Fibroblast of lung (primary cell): ENCODE measurements around the gene CACNG7. TPM values are rescaled to one million over a fixed set of nuclear protein-coding genes. Genes with fewer than 3 reads are reported as not detected.

Experiments used
- DNase-seq, 2 donors: peaks; one replicate each; pipeline versions ENCODE4 v3.0.0 to v3.0.0-alpha.2; 2010; ENCODE audit warnings: low read depth in 2 of 2
- H2AFZ ChIP-seq: 2 replicates; pipeline ENCODE4 v1.5.1; 2012; ENCODE audit warnings: low read length, control low read depth, inconsistent platforms
- H3K27ac ChIP-seq: 2 replicates; pipeline ENCODE4 v1.5.1; 2011; ENCODE audit warnings: low read length, control low read depth; ENCODE audit not compliant: insufficient read depth
- H3K27me3 ChIP-seq: 2 replicates; pipeline ENCODE4 v1.5.1; 2011; ENCODE audit warnings: mild to moderate bottlenecking, low read length; ENCODE audit not compliant: control insufficient read depth, insufficient read depth
- H3K36me3 ChIP-seq: 2 replicates; pipeline ENCODE4 v1.5.1; 2011; ENCODE audit warnings: low read length; ENCODE audit not compliant: control insufficient read depth, insufficient read depth
- H3K4me1 ChIP-seq: 2 replicates; pipeline ENCODE4 v1.5.1; 2011; ENCODE audit warnings: low read length; ENCODE audit not compliant: control insufficient read depth, insufficient read depth; ENCODE audit errors: extremely low read depth
- H3K4me2 ChIP-seq: 2 replicates; pipeline ENCODE4 v1.5.1; 2011; ENCODE audit warnings: low read length, control low read depth; ENCODE audit not compliant: insufficient read depth; ENCODE audit errors: extremely low read depth
- H3K4me3 ChIP-seq, 4 experiments: fragments of 200-600 bp in 1 of 4; sonication (generic) in 1 of 4; replicated peaks in 1 of 4; 2 replicates each; pipeline ENCODE4 v1.5.1; 2011 to 2016; ENCODE audit warnings: low read length in 4 of 4, low read depth in 3 of 4, mild to moderate bottlenecking in 3 of 4, control low read depth in 2 of 4, inconsistent platforms in 1 of 4, mixed read lengths in 1 of 4; ENCODE audit not compliant: insufficient read depth in 1 of 4; ENCODE audit errors: control extremely low read depth in 1 of 4
- H3K79me2 ChIP-seq: 2 replicates; pipeline ENCODE4 v1.5.1; 2012; ENCODE audit warnings: mild to moderate bottlenecking, low read length, inconsistent platforms; ENCODE audit not compliant: control insufficient read depth, insufficient read depth
- H3K9ac ChIP-seq: 2 replicates; pipeline ENCODE4 v1.5.1; 2011; ENCODE audit warnings: mild to moderate bottlenecking, low read length, control low read depth; ENCODE audit not compliant: insufficient read depth
- H3K9me3 ChIP-seq: 2 replicates; pipeline ENCODE4 v1.5.1; 2012; ENCODE audit warnings: low read depth, low read length; ENCODE audit not compliant: control insufficient read depth, insufficient read depth
- H4K20me1 ChIP-seq: 2 replicates; pipeline ENCODE4 v1.5.1; 2011; ENCODE audit warnings: low read length; ENCODE audit not compliant: control insufficient read depth, insufficient read depth; ENCODE audit errors: extremely low read depth
- EZH2 ChIP-seq: IDR thresholded peaks from 2 replicates; pipeline ENCODE4 v1.5.1; 2012; ENCODE audit warnings: low read length, control low read depth, mild to moderate bottlenecking; ENCODE audit errors: missing control alignments
- polyA plus RNA-seq, 2 donors: library from polyadenylated mRNA; depleted of rRNA in 1 of 2; stranded (reverse) in 1 of 2; unstranded in 1 of 2; fragments of >200 nt; gene quantifications; 2 replicates each; pipeline ENCODE4 v1.2.1, GENCODE V29; 2011 to 2012; ENCODE audit warnings: missing spikeins in 1 of 2
- total RNA-seq: library from RNA; depleted of rRNA; stranded (reverse); fragments of >200 nt; gene quantifications from 2 replicates; pipeline ENCODE4 v1.2.1, GENCODE V29; 2014
- TF ChIP-seq, protein P1 (sequence below), 2 donors: IDR thresholded peaks in 1 of 2; conservative IDR thresholded peaks in 1 of 2; 1 replicate in 1 of 2; 2 replicates in 1 of 2; pipeline ENCODE4 v1.5.1; 2011 to 2012; ENCODE audit warnings: low read length in 2 of 2, control low read depth in 1 of 2, inconsistent platforms in 1 of 2, low read depth in 1 of 2, mild to moderate bottlenecking in 1 of 2

CACNG7 gene
- total and polyA plus RNA-seq, 2 donors (not counting 1 experiment from before 2014, with no cell fraction given) = 0.17 to 0.68 TPM

DNA sequence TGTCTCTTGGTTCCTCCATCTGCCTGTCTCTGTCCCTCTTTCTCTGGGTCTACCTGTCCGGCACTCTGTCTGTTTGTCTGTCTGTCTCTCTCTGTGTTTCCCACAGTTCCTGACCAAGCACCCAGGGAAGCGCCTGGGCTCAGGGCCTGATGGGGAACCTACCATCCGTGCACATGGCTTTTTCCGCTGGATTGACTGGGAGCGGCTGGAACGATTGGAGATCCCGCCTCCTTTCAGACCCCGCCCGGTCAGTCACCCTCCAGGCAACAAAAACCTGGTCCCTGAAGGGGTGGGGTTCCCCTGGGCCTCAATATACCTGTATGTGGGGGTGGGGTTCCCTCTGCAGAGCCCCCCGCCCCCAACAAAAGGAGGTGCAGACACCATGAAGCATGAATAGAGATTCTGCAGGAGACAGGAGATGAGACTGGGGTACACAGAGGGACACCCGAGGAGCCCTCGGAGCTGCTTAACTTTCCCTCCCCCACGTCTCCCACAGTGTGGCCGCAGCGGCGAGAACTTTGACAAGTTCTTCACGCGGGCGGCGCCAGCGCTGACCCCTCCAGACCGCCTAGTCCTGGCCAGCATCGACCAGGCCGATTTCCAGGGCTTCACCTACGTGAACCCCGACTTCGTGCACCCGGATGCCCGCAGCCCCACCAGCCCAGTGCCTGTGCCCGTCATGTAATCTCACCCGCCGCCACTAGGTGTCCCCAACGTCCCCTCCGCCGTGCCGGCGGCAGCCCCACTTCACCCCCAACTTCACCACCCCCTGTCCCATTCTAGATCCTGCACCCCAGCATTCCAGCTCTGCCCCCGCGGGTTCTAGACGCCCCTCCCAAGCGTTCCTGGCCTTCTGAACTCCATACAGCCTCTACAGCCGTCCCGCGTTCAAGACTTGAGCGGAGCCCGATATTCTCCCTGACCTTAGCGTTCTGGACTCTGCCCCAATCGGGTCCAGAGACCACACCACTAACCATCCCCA lies 2.6 kb upstream of the CACNG7 start:
- Histone ChIP-seq H4K20me1 (no peaks in the 10 kb centered on the region), H2AFZ (no peak overlapping the region), H3K9me3 (no peaks in the 10 kb centered on the region), H3K27ac (no peak overlapping the region), H3K4me3 (no peak overlapping the region), H3K79me2 (no peaks in the 10 kb centered on the region), H3K27me3 (peaks cover 18% of the 10 kb centered on the region), H3K4me2 (no peak overlapping the region), H3K36me3 (no peaks in the 10 kb centered on the region), H3K9ac (no peak overlapping the region), H3K4me1 (no peaks in the 10 kb centered on the region)
- TF ChIP-seq, protein P1, sequence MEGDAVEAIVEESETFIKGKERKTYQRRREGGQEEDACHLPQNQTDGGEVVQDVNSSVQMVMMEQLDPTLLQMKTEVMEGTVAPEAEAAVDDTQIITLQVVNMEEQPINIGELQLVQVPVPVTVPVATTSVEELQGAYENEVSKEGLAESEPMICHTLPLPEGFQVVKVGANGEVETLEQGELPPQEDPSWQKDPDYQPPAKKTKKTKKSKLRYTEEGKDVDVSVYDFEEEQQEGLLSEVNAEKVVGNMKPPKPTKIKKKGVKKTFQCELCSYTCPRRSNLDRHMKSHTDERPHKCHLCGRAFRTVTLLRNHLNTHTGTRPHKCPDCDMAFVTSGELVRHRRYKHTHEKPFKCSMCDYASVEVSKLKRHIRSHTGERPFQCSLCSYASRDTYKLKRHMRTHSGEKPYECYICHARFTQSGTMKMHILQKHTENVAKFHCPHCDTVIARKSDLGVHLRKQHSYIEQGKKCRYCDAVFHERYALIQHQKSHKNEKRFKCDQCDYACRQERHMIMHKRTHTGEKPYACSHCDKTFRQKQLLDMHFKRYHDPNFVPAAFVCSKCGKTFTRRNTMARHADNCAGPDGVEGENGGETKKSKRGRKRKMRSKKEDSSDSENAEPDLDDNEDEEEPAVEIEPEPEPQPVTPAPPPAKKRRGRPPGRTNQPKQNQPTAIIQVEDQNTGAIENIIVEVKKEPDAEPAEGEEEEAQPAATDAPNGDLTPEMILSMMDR (conservative IDR thresholded peaks at IDR 0.05 in 1 of 2, IDR thresholded peaks at IDR 0.05 in 1 of 2; ENCODE audit: low read depth in 1 of 2, low read length in 2 of 2) = peak; percentile 71 to 80
- TF ChIP-seq EZH2 = no peak
- no peak for DNase-seq

DNA sequence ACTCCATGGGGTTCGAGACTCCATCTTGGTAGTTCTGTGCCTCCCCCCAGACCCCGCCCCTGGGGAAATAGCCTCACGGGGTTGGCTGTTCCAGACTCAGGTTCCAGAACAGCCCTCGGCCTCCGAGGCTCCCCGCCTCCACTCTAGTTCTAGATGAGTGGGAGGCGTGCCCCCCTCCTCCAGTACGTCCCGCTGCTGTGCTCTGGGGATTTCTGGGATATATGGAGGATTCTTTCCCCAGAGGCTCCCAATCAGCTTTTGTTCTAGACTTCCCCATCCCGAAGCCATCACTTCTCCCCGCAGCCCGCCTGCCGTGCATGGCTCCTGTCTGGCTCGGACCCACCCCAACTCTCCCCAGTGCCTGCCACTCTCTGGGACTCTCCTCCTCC lies 1.9 kb upstream of the CACNG7 start:
- Histone ChIP-seq H3K36me3 (no peaks in the 10 kb centered on the region), H3K27me3 (peaks cover 18% of the 10 kb centered on the region), H3K9ac (no peak overlapping the region), H2AFZ (no peak overlapping the region), H3K9me3 (no peaks in the 10 kb centered on the region), H3K27ac (no peak overlapping the region), H3K4me2 (no peak overlapping the region), H4K20me1 (no peaks in the 10 kb centered on the region), H3K4me1 (no peaks in the 10 kb centered on the region), H3K4me3 (no peak overlapping the region), H3K79me2 (no peaks in the 10 kb centered on the region)
- DNase-seq = no peak
- TF ChIP-seq, protein P1 (conservative IDR thresholded peaks at IDR 0.05 in 1 of 2, IDR thresholded peaks at IDR 0.05 in 1 of 2; ENCODE audit: low read depth in 1 of 2, low read length in 2 of 2) = no peak
- no peak for TF ChIP-seq EZH2

DNA sequence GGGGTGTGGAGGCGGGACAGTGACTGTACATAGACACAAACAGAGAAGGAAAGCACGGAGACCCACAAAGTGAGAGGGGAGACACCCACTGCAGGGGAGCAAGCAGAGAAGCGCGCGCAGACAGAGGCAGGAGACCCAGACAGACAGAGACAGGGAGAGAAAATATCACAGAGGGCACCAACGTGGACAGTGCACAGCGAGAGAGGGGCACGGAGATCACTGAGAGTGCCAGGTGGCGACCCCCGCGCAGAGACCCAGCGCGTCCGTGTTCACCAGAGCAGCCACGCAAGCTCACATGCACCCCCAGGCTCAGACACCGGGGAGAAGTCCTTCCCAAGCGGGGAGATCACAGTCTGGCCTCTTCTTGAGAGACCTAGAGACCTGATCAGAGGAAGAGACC lies 1.4 kb upstream of the CACNG7 start:
- Histone ChIP-seq H2AFZ (no peak overlapping the region), H3K79me2 (no peaks in the 10 kb centered on the region), H3K9me3 (no peaks in the 10 kb centered on the region), H3K4me1 (no peaks in the 10 kb centered on the region), H3K36me3 (no peaks in the 10 kb centered on the region), H3K27me3 (peaks cover 18% of the 10 kb centered on the region), H3K4me2 (peak overlapping the region; percentile 65), H4K20me1 (no peaks in the 10 kb centered on the region), H3K9ac (no peak overlapping the region), H3K4me3 (no peak overlapping the region), H3K27ac (no peak overlapping the region)
- TF ChIP-seq, protein P1 (conservative IDR thresholded peaks at IDR 0.05 in 1 of 2, IDR thresholded peaks at IDR 0.05 in 1 of 2; ENCODE audit: low read depth in 1 of 2, low read length in 2 of 2) = no peak
- TF ChIP-seq EZH2 = peak; percentile 74
- DNase-seq = no peak
